AG09319 (cell line): Measurements from ENCODE around the gene GGA2.
A peak's percentile ranks its signal among the peaks of the same experiment; 100 is the strongest.

Experiments used
- DNase-seq: peaks from one replicate; pipeline ENCODE4 v3.0.0-alpha.2; 2010; ENCODE audit warnings: low read depth; ENCODE audit errors: extremely low read depth
- CTCF ChIP-seq: IDR thresholded peaks from 2 replicates; pipeline ENCODE4 v1.5.1; 2011; ENCODE audit warnings: low read depth, mild to moderate bottlenecking, inconsistent platforms, low read length, moderate library complexity

Gene GGA2

GRCh38 chr16:23510164-23510914 lies at the start of gene GGA2:
Gene GGA2 (minus strand): TSS chr16:23510494. CDS start chr16:23510411, 83 bp downstream.
- no peak for TF ChIP-seq CTCF
- DNase-seq = peak; percentile 35

GRCh38 chr16:23557779-23558702 lies 47.7 kb upstream of the GGA2 start:
- DNase-seq = no peak
- TF ChIP-seq CTCF = no peak

GRCh38 chr16:23556881-23557778 lies 46.8 kb upstream of the GGA2 start, which contains the start of the genes EARS2 and UBFD1:
Gene EARS2 (minus strand): TSS chr16:23557350. CDS start chr16:23557343, 7 bp downstream.
Gene UBFD1 (plus strand): TSS chr16:23557727. CDS start chr16:23557743, 16 bp downstream.
- TF ChIP-seq CTCF = peak; percentile 87
- DNase-seq = peak; percentile 96

- no peak for DNase-seq
- no peak for TF ChIP-seq CTCF
These were observed 44.2 kb upstream of the GGA2 start for GRCh38 chr16:23554536-23554935.

- no peak for DNase-seq
These were observed 41.9 kb upstream of the GGA2 start for GRCh38 chr16:23552161-23552560.

GRCh38 chr16:23549938-23550337 lies 39.6 kb upstream of the GGA2 start:
- no peak for TF ChIP-seq CTCF
- DNase-seq = no peak

More at GRCh38 chr16:23552161-23552560, 41.9 kb upstream of the GGA2 start:
- no peak for TF ChIP-seq CTCF
